CD14-positive monocyte (primary cell): ENCODE results near the gene PDAP1. TPM values are rescaled to one million over a fixed set of nuclear protein-coding genes. Genes with fewer than 3 reads are reported as not detected.

Experiments
- DNase-seq, 3 donors: peaks; one replicate each; pipeline ENCODE4 v3.0.0-alpha.2; 2011 to 2022
- H2AFZ ChIP-seq: 2 replicates; pipeline ENCODE4 v1.6.0; 2012; ENCODE audit warnings: mild to moderate bottlenecking, low read depth, low read length, inconsistent platforms; ENCODE audit not compliant: insufficient read depth, poor library complexity, severe bottlenecking
- H3K27ac ChIP-seq, 2 donors: 1 replicate in 1 of 2; 2 replicates in 1 of 2; pipeline ENCODE4 v1.5.1; 2012 to 2013; ENCODE audit warnings: low read length in 2 of 2, control low read depth in 1 of 2, inconsistent platforms in 1 of 2, low read depth in 1 of 2, mild to moderate bottlenecking in 1 of 2
- H3K27me3 ChIP-seq, 2 donors: one replicate each; pipeline versions ENCODE4 v1.6.0 to v1.6.1; 2011 to 2013; ENCODE audit warnings: low read length in 2 of 2; ENCODE audit not compliant: control insufficient read depth in 2 of 2, insufficient read depth in 2 of 2
- H3K36me3 ChIP-seq, 2 donors: replicated peaks in 1 of 2; 1 replicate in 1 of 2; 2 replicates in 1 of 2; pipeline versions ENCODE4 v1.5.1 to v1.6.1; 2012 to 2013; ENCODE audit warnings: low read length in 2 of 2, control low read depth in 1 of 2, inconsistent platforms in 1 of 2, mild to moderate bottlenecking in 1 of 2; ENCODE audit not compliant: insufficient read depth in 2 of 2, control insufficient read depth in 1 of 2
- H3K4me1 ChIP-seq, 2 donors: 1 replicate in 1 of 2; 2 replicates in 1 of 2; pipeline versions ENCODE4 v1.5.1 to v1.6.1; 2012 to 2013; ENCODE audit warnings: low read length in 2 of 2, control low read depth in 1 of 2, inconsistent platforms in 1 of 2, mild to moderate bottlenecking in 1 of 2, moderate library complexity in 1 of 2; ENCODE audit not compliant: insufficient read depth in 2 of 2, control insufficient read depth in 1 of 2
- H3K4me2 ChIP-seq: replicated peaks from 2 replicates; pipeline ENCODE3; 2012; ENCODE audit warnings: low read length, moderate library complexity, mild to moderate bottlenecking; ENCODE audit not compliant: poor library complexity, severe bottlenecking; ENCODE audit errors: extremely low read depth
- H3K4me3 ChIP-seq, 3 experiments: fragments of 200-600 bp in 1 of 3; sonication (generic) in 1 of 3; replicated peaks in 1 of 3; 1 replicate in 2 of 3; 2 replicates in 1 of 3; pipeline ENCODE4 v1.5.1; 2011 to 2013; ENCODE audit warnings: low read length in 3 of 3, mild to moderate bottlenecking in 3 of 3, control low read depth in 2 of 3, low read depth in 2 of 3, inconsistent platforms in 1 of 3, moderate library complexity in 1 of 3
- H3K79me2 ChIP-seq: 2 replicates; pipeline ENCODE4 v1.6.0; 2012; ENCODE audit warnings: mild to moderate bottlenecking, control low read depth, inconsistent platforms, low read length, moderate library complexity; ENCODE audit not compliant: insufficient read depth
- H3K9ac ChIP-seq: 2 replicates; pipeline ENCODE4 v1.6.0; 2017; ENCODE audit warnings: low read length, mild to moderate bottlenecking; ENCODE audit not compliant: insufficient read depth, poor library complexity, severe bottlenecking
- H3K9me3 ChIP-seq, 2 donors: replicated peaks in 1 of 2; 1 replicate in 1 of 2; 2 replicates in 1 of 2; pipeline versions ENCODE4 v1.5.1 to v1.6.1; 2012 to 2013; ENCODE audit warnings: low read length in 2 of 2, control low read depth in 1 of 2; ENCODE audit not compliant: control insufficient read depth in 1 of 2, insufficient read depth in 1 of 2
- H4K20me1 ChIP-seq: 2 replicates; pipeline ENCODE4 v1.6.0; 2012; ENCODE audit warnings: mild to moderate bottlenecking, low read length, control low read depth, moderate library complexity; ENCODE audit not compliant: insufficient read depth
- H3K27ac Mint-ChIP-seq, 7 donors: one replicate each; pipeline ENCODE4 v1.8.0; 2020; ENCODE audit warnings: mild to moderate bottlenecking in 7 of 7, mixed read lengths in 7 of 7, moderate library complexity in 6 of 7, inconsistent platforms in 2 of 7
- H3K27me3 Mint-ChIP-seq, 3 donors: one replicate each; pipeline ENCODE4 v1.8.0; 2021 to 2022; ENCODE audit warnings: low read depth in 3 of 3, mild to moderate bottlenecking in 3 of 3, mixed read lengths in 3 of 3, moderate library complexity in 3 of 3, inconsistent platforms in 1 of 3
- H3K36me3 Mint-ChIP-seq, 2 donors: one replicate each; pipeline ENCODE4 v1.8.0; 2020; ENCODE audit warnings: mixed read lengths in 2 of 2, inconsistent platforms in 1 of 2, mild to moderate bottlenecking in 1 of 2
- H3K4me1 Mint-ChIP-seq: one replicate; pipeline ENCODE4 v1.8.0; 2020; ENCODE audit warnings: mild to moderate bottlenecking, mixed read lengths
- H3K4me3 Mint-ChIP-seq, 2 donors: one replicate each; pipeline ENCODE4 v1.8.0; 2020; ENCODE audit warnings: mild to moderate bottlenecking in 2 of 2, mixed read lengths in 2 of 2, moderate library complexity in 1 of 2
- H3K9me3 Mint-ChIP-seq, 7 donors: one replicate each; pipeline ENCODE4 v1.8.0; 2020 to 2022; ENCODE audit warnings: mixed read lengths in 7 of 7, mild to moderate bottlenecking in 6 of 7, moderate library complexity in 6 of 7, inconsistent platforms in 2 of 7
- WGBS: methylation state at CpG from one replicate; pipeline ENCODE4 v1.1.5; 2013; ENCODE audit warnings: missing lambda C conversion rate; ENCODE audit not compliant: insufficient coverage; 5-methylcytosine and 5-hydroxymethylcytosine counted together
- intact Hi-C, 2 donors: fragments of 100-400 bp; cut with micrococcal nuclease; formaldehyde crosslinking; loops; one replicate each; pipeline versions ENCODE4 v1.15.0 to v1.15.1; 2023
- polyA plus RNA-seq, 3 donors: library from polyadenylated mRNA; depleted of rRNA in 1 of 3; unstranded in 2 of 3; stranded (reverse) in 1 of 3; fragments of 300-500 nt in 2 of 3; fragments of >200 nt in 1 of 3; fragmentation: Illumina TruSeq in 2 of 3; gene quantifications; 1 replicate in 2 of 3; 2 replicates in 1 of 3; pipeline ENCODE4 v1.2.3, GENCODE V29; 2012 to 2021
- TF ChIP-seq, protein P1 (sequence below): fragments of 200-600 bp; IDR thresholded peaks from one replicate; pipeline ENCODE4 v1.8.0; 2022; ENCODE audit warnings: antibody characterized with exemption, mild to moderate bottlenecking

PDAP1 gene
- polyA plus RNA-seq, 3 donors: 9.8 to 43.3 (median 16.2) TPM

DNA sequence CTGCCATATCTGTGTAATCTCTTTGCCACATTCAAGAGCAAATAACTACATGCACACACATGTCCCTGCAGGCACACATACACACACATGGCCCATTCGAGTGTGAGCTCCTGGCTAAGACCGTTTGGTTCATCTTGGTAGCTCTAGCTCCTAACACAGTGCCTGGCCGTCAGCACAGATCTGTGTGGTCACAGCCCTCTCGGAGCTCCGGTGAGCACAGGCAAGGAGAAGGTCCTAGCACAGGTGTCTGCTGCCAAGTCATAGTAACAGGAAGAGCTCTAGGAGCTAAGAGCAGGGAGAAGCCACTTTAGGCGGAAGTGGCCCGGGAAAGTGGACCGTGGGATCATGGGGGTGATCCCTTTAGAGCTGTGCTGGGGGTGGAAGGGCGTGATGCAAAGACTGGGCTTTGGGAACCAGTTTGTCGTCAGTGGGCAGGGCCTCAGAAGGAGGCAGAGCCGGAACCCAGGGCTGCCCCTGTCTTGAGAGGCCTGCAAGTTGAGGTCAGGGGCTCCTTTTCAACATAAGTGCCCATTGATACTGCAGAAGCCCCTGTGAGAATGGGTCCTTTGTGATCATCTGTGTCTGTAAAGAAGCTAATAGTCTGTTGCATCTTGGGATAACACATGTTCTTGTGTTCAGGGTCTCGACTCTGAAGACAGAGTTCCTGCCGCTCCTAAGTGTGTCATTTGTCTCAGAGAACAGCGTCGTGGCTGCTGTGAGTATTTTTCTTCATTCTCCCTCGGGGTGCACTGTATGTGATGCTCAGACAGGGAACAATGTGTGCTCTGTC lies 50.5 kb downstream of the PDAP1 start:
- peaks cover 84 to 91% of the 10 kb centered on the region in 2 donors for H3K36me3 ChIP-seq
- peak overlapping the region in 4 of 7 donors; percentile 36 to 69 (median 39) for H3K27ac Mint-ChIP-seq
- DNase-seq: no peak
- peaks cover 56 to 94% of the 10 kb centered on the region in 2 donors for H3K36me3 Mint-ChIP-seq
- H3K9ac ChIP-seq: no peak overlapping the region
- H3K27ac ChIP-seq: no peak overlapping the region
- TF ChIP-seq, protein P1, sequence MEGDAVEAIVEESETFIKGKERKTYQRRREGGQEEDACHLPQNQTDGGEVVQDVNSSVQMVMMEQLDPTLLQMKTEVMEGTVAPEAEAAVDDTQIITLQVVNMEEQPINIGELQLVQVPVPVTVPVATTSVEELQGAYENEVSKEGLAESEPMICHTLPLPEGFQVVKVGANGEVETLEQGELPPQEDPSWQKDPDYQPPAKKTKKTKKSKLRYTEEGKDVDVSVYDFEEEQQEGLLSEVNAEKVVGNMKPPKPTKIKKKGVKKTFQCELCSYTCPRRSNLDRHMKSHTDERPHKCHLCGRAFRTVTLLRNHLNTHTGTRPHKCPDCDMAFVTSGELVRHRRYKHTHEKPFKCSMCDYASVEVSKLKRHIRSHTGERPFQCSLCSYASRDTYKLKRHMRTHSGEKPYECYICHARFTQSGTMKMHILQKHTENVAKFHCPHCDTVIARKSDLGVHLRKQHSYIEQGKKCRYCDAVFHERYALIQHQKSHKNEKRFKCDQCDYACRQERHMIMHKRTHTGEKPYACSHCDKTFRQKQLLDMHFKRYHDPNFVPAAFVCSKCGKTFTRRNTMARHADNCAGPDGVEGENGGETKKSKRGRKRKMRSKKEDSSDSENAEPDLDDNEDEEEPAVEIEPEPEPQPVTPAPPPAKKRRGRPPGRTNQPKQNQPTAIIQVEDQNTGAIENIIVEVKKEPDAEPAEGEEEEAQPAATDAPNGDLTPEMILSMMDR: no peak
- H4K20me1 ChIP-seq: peaks cover 41% of the 10 kb centered on the region
- WGBS: over 99% methylated on average over 15 of the region's 16 CpGs
- H2AFZ ChIP-seq: no peak overlapping the region
- no peaks in the 10 kb centered on the region for H3K4me1 ChIP-seq
- no peak overlapping the region for H3K4me3 ChIP-seq
- no peaks in the 10 kb centered on the region for H3K4me1 Mint-ChIP-seq
- H3K9me3 ChIP-seq: no peaks in the 10 kb centered on the region
- no peaks in the 10 kb centered on the region for H3K27me3 ChIP-seq
- H3K27me3 Mint-ChIP-seq: no peaks in the 10 kb centered on the region
- H3K4me2 ChIP-seq: no peak overlapping the region
- H3K4me3 Mint-ChIP-seq: no peak overlapping the region
- intact Hi-C loops: no loop called here
- no peaks in the 10 kb centered on the region for H3K9me3 Mint-ChIP-seq
- H3K79me2 ChIP-seq: no peaks in the 10 kb centered on the region

DNA sequence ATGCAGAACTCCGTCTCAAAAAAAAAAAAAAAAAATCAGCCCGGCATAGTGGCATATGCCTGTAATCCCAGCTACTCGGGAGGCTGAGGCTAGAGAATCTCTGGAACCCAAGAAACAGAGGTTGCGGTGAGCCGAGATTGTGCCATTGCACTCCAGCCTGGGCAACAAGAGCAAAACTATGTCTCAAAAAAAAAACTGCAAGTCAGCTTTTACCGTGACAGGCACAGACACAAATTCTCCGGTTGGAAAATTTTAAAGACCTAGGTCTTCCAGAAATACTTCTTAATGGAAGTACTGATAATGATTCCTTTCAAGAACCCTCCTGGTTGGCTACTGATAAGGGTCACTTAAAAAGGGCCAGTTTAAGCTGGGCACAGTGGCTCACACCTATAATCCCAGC lies 53.3 kb downstream of the PDAP1 start:
- H4K20me1 ChIP-seq: peaks cover 46% of the 10 kb centered on the region
- Mint-ChIP-seq H3K9me3 (no peaks in the 10 kb centered on the region), H3K27me3 (no peaks in the 10 kb centered on the region), H3K36me3 (peaks cover 59 to 92% of the 10 kb centered on the region in 2 donors), H3K27ac (peak overlapping the region in 1 of 7 donors; percentile 43), H3K4me1 (no peaks in the 10 kb centered on the region), H3K4me3 (no peak overlapping the region)
- no peak overlapping the region for H3K4me3 ChIP-seq
- peaks cover 89 to 93% of the 10 kb centered on the region in 2 donors for H3K36me3 ChIP-seq
- WGBS: 96% methylated on average over 5 of the region's 7 CpGs
- TF ChIP-seq, protein P1: no peak
- no peaks in the 10 kb centered on the region for H3K4me1 ChIP-seq
- H3K27me3 ChIP-seq: no peaks in the 10 kb centered on the region
- H3K9me3 ChIP-seq: no peaks in the 10 kb centered on the region
- H3K4me2 ChIP-seq: no peak overlapping the region
- no peak overlapping the region for H3K9ac ChIP-seq
- no peak overlapping the region for H2AFZ ChIP-seq
- H3K27ac ChIP-seq: no peak overlapping the region
- H3K79me2 ChIP-seq: peaks cover 10% of the 10 kb centered on the region
- DNase-seq: no peak
- intact Hi-C loops: no loop called here
